ENCODE data around the gene CARD16.
"Not testable (repeated sequence)": the region's sequence is repeated elsewhere in the genome, so short reads cannot be mapped to it uniquely, and the experiment has no call there.

The CARD16 gene

GRCh38 chr11:105046898-105047579 is 1.9 kb upstream of the CARD16 start:
- no peak for DNase-seq

- DNase-seq: no peak
Measured at GRCh38 chr11:105045676-105046296, 651 bp upstream of the CARD16 start.

DNA sequence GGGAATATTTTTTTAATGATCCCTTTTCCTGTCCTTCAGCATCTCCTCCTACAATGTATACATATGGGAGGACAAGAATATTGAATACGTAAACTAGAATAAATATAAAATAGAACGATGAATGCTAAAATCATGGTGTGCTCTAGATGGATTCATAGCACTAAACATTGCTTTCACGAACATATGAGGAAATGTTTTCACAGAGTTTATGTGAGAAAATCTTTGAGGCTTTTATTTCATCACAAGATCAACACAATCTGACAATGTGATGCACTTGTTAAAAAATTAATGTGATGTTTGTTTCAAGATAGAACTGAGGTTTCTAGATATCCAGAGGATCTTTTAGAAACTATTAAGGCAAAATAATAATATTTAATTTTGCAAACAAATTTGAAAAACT is 3.0 kb downstream of the CARD16 start:
- DNase-seq: no peak

DNA sequence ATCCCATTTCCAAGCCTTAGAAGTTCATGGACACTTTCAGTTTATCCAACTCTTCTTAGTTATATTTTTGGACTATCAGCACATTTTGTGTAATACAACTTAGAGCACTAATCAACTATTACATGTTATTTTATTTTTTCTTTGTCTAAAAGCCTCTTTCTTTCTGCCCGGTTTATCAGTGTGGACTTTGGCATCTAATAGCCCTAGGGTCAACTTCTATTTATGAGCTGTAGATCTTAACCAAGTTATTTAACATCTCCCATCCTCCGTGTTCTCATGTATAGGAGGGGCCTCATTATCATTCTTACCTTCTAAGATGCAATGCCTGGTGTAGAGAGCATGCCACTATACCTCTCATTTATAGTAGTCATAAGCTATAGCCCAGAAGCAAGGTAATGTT is 4.4 kb downstream of the CARD16 start:
- no peak for DNase-seq

DNA sequence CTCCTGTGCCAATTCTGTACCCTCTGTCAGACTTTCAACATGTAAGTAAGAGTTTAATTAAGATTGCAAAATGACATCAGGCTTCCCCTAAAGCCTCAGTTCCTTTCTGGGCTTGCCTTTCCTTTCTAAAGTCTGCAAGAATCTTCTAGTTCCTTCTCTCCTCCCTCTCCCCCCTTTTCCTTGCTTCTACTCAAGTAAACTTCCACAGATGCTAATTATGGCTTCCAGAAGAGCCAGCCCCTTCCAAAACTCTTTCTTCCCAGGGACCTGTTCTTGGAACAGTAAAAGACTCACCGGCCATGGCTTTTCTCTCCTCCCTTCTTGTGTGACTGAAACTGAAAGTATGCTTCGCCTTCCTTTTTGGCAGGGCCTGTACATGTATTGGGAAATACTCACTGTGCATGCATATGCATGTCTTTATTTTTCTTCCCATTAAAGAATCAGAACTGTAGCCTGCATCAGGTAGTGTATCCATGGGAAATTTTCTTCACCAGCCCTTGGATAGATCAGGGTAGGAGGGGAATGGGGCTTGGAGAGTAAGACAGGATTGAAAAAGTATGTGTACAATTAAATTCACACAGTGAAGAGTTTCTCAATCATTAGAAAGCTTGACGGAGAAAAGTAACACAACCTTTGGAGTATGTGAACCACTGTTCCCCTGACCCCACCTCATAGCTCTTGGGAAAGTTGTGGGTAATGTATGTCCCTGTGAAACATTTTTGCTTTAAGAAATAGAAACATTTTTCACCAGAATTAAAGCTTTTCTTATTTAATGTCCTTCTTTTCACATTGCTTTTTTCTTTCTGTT is 10.1 kb downstream of the CARD16 start, which contains the start of gene CASP1:
TSS of gene CASP1 (minus strand) at position 332 of the 808 bp plus-strand sequence. CDS start at position 301, 31 bp downstream.
- no peak for DNase-seq

DNA sequence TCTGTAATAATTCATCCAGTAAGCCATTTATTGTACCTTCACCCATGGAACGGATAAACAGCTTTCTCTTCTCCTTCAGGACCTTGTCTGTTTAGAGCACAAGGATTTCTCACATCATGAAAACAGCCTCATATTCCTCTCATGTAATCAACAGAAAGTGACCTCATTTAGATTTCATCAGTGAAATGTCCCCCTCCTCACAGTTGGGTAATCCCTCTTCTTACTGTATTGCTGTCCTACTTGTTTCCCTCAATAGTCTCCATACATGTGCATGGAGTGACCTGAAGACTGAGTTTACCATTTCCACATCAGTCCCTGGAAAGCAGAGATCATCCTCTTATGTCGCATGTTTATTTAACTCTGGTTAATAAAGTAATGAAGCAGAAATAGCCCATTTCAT is 10.7 kb downstream of the CARD16 start:
- not testable (repeated sequence) for DNase-seq

DNA sequence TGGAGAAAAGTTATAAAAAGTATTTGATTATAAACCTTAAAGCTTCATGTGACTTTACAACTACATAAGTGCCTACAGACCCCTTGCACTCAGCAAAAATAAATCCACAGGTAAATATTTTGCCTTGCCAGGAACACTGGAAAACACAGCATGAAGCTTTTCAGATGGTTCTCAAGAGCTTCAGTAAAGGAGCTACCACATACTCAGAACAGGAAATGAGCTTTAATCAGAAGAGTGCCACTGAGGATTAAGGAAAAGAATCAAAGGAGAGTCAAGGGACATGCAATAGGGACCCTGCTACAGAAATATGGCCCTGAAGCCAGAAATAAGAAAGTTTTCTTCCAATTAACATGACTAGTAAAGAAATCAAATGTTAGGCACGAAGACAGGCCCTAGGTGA is 11.4 kb downstream of the CARD16 start:
- DNase-seq: no peak

- DNase-seq: no peak
Measured at GRCh38 chr11:105033343-105033742, 11.8 kb downstream of the CARD16 start.

- no peak for DNase-seq
Measured at GRCh38 chr11:105032495-105032894, 12.6 kb downstream of the CARD16 start.

DNA sequence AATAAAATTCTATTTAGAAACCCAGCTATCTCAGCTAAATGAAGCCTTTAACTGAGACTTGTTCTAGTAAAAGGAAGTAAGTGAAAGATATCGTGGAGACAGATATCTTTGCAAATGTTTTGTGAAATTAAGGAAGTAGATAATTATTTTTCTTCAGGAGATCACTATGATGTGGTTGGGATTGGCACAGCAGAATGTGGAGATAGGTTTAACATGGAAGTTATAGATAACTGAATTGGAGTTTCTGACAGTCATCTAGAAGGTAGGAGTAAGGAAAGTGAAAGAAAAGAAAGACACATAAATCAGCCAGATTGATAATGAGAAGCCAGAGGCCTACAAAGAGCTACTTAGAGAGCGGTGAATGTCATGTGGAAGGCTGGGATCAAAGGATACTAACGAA is 17.5 kb downstream of the CARD16 start:
- DNase-seq: no peak

DNA sequence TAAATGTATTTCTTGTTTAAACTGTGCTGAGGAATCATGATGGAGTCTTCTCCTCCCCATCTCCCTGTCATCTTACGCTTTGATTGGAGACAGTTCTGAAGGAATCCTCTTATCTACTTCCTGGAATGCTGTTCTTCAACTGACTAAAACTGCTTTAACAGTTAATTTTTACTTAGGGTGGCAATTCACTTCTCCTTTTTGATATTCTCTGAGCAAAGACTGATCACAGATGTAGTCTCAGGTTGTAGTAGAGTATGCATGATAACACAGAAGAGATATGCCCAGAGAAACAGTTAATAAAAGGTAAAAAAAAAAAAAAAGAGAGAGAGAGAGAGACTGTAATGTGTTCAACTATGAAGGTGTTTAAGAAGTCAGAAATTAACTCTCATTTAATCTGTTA is 20.7 kb downstream of the CARD16 start:
- DNase-seq: no peak

DNA sequence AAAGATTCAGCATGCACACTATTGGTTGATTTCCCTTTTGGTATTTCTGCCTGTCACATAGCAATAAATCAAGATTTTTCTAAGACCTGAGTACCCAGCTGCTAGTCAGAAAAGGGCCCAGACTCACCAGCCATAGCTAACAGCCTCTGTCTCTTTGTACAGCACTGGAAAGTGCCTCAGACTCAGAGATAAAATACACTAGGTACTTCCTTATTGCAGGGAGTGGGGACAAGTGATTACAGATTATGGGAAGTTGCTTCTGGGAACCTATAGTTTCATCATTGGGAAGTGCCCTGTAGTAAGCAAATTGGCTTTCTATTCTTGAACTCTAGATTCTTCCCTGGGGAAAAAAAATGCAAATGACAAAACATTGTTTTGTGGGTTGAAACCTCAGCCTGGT is 22.1 kb downstream of the CARD16 start, which contains the start of gene CASP5:
TSS of gene CASP5 (minus strand) at position 166 of the 400 bp plus-strand sequence. CDS start at position 134, 32 bp downstream.
- DNase-seq: no peak

DNA sequence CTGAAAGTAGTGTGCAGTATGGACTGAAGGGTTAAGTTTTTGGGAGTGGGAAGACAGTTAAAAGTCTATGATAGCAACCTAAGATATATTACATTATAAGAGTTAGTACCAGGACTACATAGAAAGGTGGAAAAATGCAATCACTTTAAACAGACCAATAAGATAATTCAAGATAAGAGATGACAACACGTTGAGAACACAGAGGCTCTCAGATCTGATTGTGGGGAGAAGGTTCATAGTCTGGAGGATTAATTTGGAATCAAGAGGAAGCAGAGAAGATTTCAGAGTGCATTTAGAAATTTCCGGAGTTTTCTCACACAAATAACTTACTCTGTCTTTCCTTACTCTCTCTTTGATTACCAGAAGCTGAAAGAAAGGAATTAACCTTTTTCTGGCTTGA is 22.6 kb downstream of the CARD16 start:
- no peak for DNase-seq

DNA sequence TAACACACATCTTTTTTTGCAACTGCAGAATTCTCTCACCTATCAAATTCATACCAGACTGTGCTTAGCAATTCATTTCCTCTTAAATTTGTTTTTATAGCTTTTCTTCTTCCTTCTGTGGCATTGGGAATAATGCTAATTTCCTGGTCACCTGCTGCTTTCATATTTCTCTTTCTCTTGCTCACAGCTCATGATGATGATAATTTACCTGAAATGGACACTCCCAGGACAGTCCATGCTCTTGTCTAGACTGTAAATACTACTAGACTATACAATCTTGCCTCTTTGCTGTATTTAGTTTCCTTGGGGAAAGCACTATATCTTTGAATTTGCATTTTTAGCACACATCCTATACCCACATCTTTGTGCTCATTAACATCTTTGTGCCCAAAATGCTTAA is 37.7 kb downstream of the CARD16 start:
- no peak for DNase-seq

DNA sequence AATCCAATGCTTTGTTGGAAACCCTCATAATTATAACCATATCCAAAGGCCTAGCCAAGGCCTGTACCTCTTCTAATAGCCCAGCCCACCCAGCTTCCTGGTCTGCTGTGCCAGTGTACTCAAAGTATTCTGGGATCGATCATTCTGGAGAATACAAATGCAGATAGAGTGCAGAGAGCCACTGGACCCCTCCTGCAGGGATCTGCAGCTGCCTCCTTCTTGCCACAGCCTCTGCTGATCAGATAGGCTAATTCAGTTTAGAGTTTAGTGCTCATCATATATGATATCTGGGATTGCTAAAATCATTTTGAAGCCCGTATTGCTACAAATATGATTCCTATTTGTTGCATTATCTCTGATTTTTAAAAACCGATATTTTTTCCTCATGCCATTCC is 39.7 kb downstream of the CARD16 start:
- no peak for DNase-seq

DNA sequence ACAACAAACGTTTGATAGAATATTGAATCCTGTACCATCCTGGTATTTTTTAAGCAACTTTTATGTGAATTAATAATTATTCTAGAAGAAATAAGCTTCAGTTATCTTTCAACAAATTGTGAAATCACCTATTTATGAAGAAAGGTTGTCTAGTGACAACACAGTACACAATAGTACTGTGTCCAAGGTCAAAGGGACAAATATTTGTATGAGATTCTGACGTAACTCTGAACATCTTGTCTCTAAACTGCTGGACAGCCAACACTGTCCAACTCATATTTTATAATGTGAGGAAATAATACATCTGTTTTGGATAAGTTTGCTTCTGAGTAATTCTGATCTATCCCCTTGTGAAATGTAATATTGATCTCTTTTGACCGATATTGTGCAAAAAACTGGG is 41.1 kb downstream of the CARD16 start:
- no peak for DNase-seq

DNA sequence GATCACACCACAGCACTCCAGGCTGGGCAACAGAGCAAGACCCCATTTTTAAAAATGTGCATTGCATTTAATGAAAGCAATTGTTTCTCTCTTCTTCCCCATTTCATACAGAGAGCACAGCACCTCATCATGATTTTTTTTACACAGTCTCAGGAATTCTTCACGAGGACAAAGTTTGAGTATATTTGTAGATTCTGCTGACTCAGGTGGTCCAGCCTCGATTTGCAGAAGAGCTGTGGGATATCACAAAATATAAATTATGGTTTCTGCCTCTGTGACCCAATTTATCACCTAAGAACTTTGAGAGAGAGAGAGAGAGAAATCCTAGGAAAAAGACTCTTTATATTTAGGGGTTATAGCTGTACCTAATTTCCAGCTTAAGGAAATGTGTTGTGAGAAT is 42.0 kb downstream of the CARD16 start:
- DNase-seq: no peak

GRCh38 chr11:105000797-105001196 is 44.3 kb downstream of the CARD16 start:
- DNase-seq: no peak

DNA sequence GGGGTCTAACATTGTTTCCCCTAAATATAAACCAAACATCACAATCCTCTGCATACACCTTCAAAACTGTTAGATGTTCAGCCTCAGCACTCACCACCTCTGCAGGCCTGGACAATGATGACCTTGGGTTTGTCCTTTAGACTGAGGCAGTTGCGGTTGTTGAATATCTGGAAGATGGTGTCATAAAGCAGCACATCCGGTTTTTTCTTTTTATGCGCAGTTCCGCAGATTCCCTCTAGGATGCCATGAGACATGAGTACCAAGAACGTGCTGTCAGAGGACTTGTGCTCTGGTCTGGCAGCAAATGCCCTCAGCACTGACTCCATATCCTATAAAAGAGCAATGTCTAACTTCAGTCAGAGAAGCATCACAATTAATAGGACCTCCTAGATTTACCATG is 45.0 kb downstream of the CARD16 start:
- no peak for DNase-seq

DNA sequence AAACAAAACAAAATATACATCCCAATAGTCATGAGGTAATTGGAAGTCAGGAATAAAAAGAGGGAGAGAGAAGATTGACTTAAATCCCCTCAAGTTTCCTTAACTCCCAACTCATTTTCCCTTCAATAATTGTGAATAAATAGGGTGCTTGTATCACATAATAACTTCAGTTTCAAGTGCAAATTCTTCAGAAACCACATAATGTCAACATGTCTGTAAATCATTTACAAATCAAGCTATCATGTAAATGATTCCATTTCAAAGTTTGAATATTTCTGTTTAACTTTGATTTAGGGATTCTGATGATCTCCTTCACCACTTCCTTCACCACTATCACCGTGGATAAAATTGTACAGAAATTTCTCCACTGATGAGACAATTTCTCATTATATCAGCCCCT is 45.4 kb downstream of the CARD16 start:
- DNase-seq: no peak

GRCh38 chr11:104997288-104997687 is 47.8 kb downstream of the CARD16 start:
- DNase-seq: no peak

- DNase-seq: no peak
Measured at GRCh38 chr11:104995001-104995408, 50.1 kb downstream of the CARD16 start.

DNA sequence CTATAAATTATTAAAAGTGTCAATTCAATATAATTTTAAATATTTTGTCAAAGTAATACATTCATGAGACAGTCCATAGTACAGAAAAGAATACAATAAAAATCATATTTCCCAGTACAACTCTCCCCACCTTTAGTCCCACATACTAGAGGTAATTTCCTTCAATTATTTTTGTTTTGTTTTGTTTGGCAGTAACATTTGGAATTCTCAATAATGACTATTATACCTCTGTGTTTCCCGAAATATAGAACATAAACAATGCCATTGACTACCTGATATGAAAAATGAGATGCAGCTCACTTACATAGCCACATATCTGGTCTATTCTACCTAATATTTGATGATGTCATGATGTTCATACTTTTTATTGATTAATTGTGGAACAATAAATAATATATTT is 52.4 kb downstream of the CARD16 start:
- DNase-seq: no peak

- no peak for DNase-seq
Measured at GRCh38 chr11:104991994-104992393, 53.1 kb downstream of the CARD16 start.
